Pons (tissue), 1 donor: ENCODE results near the gene NKD1.

Source experiments
- DNase-seq: peaks from one replicate; pipeline ENCODE4 v3.0.0-alpha.2; 2016; ENCODE audit warnings: low spot score

Gene NKD1

GRCh38 chr16:50599494-50599893 lies 51.3 kb downstream of the NKD1 start:
- DNase-seq = no peak

GRCh38 chr16:50600582-50601283 lies 52.5 kb downstream of the NKD1 start:
- no peak for DNase-seq

- DNase-seq = no peak
Measured at GRCh38 chr16:50601341-50601740, 53.1 kb downstream of the NKD1 start.

GRCh38 chr16:50602126-50602525 lies 53.9 kb downstream of the NKD1 start:
- DNase-seq = no peak

- no peak for DNase-seq
Measured at GRCh38 chr16:50602531-50603205, 54.5 kb downstream of the NKD1 start.

GRCh38 chr16:50603206-50604064 lies 55.2 kb downstream of the NKD1 start:
- DNase-seq = no peak

- no peak for DNase-seq
Measured at GRCh38 chr16:50604065-50604418, 55.8 kb downstream of the NKD1 start.

GRCh38 chr16:50604610-50605009 lies 56.4 kb downstream of the NKD1 start:
- no peak for DNase-seq

- DNase-seq = no peak
Measured at GRCh38 chr16:50605733-50606430, 57.7 kb downstream of the NKD1 start.

- DNase-seq = no peak
Measured at GRCh38 chr16:50606431-50607050, 58.3 kb downstream of the NKD1 start.

- DNase-seq = peak; percentile 65
Measured at GRCh38 chr16:50607051-50607431, 58.8 kb downstream of the NKD1 start.

- no peak for DNase-seq
Measured at GRCh38 chr16:50607447-50607846, 59.3 kb downstream of the NKD1 start.

GRCh38 chr16:50607970-50608557 lies 59.9 kb downstream of the NKD1 start:
- DNase-seq = no peak

GRCh38 chr16:50609049-50609448 lies 60.9 kb downstream of the NKD1 start:
- no peak for DNase-seq

- no peak for DNase-seq
Measured at GRCh38 chr16:50609471-50609870, 61.3 kb downstream of the NKD1 start.

- DNase-seq = peak; percentile 77
Measured at GRCh38 chr16:50610331-50611262, 62.4 kb downstream of the NKD1 start.

GRCh38 chr16:50611332-50611934 lies 63.2 kb downstream of the NKD1 start:
- no peak for DNase-seq

- no peak for DNase-seq
Measured at GRCh38 chr16:50611995-50612848, 64.0 kb downstream of the NKD1 start.

- no peak for DNase-seq
Measured at GRCh38 chr16:50612849-50613198, 64.6 kb downstream of the NKD1 start.
